Subcutaneous abdominal adipose tissue (tissue), 5 donors: Measurements from ENCODE around the gene ADAM12.

Experiments used
- H3K27ac ChIP-seq: one replicate; pipeline ENCODE4 v1.7.0; 2013; ENCODE audit warnings: low read depth, mild to moderate bottlenecking, inconsistent platforms, low read length, moderate library complexity
- H3K27me3 ChIP-seq, 5 donors: one replicate each; pipeline ENCODE4 v1.7.0; 2013; ENCODE audit warnings: low read length in 5 of 5, inconsistent platforms in 1 of 5; ENCODE audit not compliant: control insufficient read depth in 5 of 5, insufficient read depth in 4 of 5
- H3K36me3 ChIP-seq, 5 donors: one replicate each; pipeline ENCODE4 v1.7.0; 2013; ENCODE audit warnings: low read length in 5 of 5; ENCODE audit not compliant: control insufficient read depth in 5 of 5, insufficient read depth in 5 of 5
- H3K4me1 ChIP-seq, 5 donors: one replicate each; pipeline ENCODE4 v1.7.0; 2013; ENCODE audit warnings: low read length in 5 of 5, mild to moderate bottlenecking in 3 of 5, moderate library complexity in 1 of 5; ENCODE audit not compliant: control insufficient read depth in 5 of 5, insufficient read depth in 5 of 5
- H3K4me3 ChIP-seq, 5 donors: one replicate each; pipeline ENCODE4 v1.7.0; 2013; ENCODE audit warnings: low read length in 5 of 5, low read depth in 1 of 5
- H3K9ac ChIP-seq, 5 donors: one replicate each; pipeline ENCODE4 v1.7.0; 2013; ENCODE audit warnings: low read length in 5 of 5, mild to moderate bottlenecking in 4 of 5, moderate library complexity in 3 of 5
- H3K9me3 ChIP-seq, 5 donors: one replicate each; pipeline ENCODE4 v1.7.0; 2013; ENCODE audit warnings: low read length in 5 of 5; ENCODE audit not compliant: control insufficient read depth in 5 of 5
- donor health status: healthy.
- donor health status: healthy.
- donor health status: healthy.
- donor health status: healthy.
- donor health status: healthy.

ADAM12 gene

DNA sequence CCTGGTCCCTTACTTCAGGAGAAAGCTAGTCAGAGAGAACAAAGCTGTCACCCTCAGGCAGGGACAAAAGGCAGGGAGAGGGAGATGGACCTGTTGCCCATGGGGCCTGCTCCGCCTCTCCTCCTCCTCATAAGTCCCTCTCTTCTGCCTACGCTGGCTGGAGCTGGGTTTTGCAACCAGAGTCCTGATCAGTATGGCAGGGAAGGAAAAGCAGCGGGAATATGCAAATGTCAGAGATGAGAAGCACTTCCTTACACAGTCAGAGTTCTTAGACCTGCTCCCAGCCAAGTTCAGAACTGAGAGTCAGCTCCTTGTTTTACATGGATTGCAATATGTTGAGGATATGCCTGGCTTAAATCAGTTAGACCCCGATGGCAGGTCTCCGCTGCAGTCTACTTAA, 231.1 kb downstream of the ADAM12 start:
- no peak overlapping the region for H3K9ac ChIP-seq
- peaks cover 0 to 2% (median 0%) of the 10 kb centered on the region in 5 donors for H3K27me3 ChIP-seq

GRCh38 chr10:126156503-126156902, 231.8 kb downstream of the ADAM12 start:
- Histone ChIP-seq H3K9me3 (no peaks in the 10 kb centered on the region), H3K27ac (no peak overlapping the region), H3K9ac (no peak overlapping the region), H3K4me3 (no peak overlapping the region), H3K36me3 (no peaks in the 10 kb centered on the region), H3K27me3 (peaks cover 0 to 2% (median 0%) of the 10 kb centered on the region in 5 donors), H3K4me1 (peaks cover 0 to 13% (median 6%) of the 10 kb centered on the region in 5 donors)

More for the DNA sequence above, 231.1 kb downstream of the ADAM12 start:
- peaks cover 0 to 13% (median 6%) of the 10 kb centered on the region in 5 donors for H3K4me1 ChIP-seq
- no peak overlapping the region for H3K27ac ChIP-seq
- H3K4me3 ChIP-seq: no peak overlapping the region
- H3K9me3 ChIP-seq: no peaks in the 10 kb centered on the region
- no peaks in the 10 kb centered on the region for H3K36me3 ChIP-seq

- H3K9ac ChIP-seq: no peak overlapping the region
- no peak overlapping the region for H3K27ac ChIP-seq
- H3K27me3 ChIP-seq: peaks cover 0 to 2% (median 0%) of the 10 kb centered on the region in 5 donors
- no peak overlapping the region for H3K4me3 ChIP-seq
- H3K9me3 ChIP-seq: peaks cover 0 to 3% (median under 1%) of the 10 kb centered on the region in 5 donors
- H3K4me1 ChIP-seq: peaks cover 0 to 13% (median 6%) of the 10 kb centered on the region in 5 donors
- no peaks in the 10 kb centered on the region for H3K36me3 ChIP-seq
These were observed 232.3 kb downstream of the ADAM12 start for GRCh38 chr10:126156012-126156411.

DNA sequence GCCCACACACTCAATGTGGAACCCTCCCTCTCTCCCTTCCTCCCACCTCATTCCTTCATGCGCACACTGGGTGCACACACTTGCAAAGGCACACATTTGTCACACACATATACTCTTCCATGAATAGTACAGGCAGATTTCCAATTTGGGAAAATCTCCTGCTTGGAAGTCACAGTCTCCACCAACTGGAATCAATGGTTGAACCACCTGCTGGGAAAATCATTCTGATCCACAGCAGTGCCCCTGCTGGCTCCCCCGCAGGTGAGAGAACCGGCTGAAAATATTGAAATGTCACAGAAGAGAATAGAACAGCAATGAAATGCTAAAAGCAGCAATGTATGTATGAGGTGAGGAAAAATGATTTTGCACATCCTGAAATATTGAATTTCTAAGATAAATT, 232.7 kb downstream of the ADAM12 start:
- H3K27ac ChIP-seq: no peak overlapping the region
- peaks cover 0 to 7% (median 3%) of the 10 kb centered on the region in 5 donors for H3K9me3 ChIP-seq
- H3K9ac ChIP-seq: no peak overlapping the region
- no peak overlapping the region for H3K4me3 ChIP-seq
- H3K27me3 ChIP-seq: peaks cover 0 to 2% (median 0%) of the 10 kb centered on the region in 5 donors
- no peaks in the 10 kb centered on the region for H3K36me3 ChIP-seq
- peaks cover 0 to 13% (median 6%) of the 10 kb centered on the region in 5 donors for H3K4me1 ChIP-seq

DNA sequence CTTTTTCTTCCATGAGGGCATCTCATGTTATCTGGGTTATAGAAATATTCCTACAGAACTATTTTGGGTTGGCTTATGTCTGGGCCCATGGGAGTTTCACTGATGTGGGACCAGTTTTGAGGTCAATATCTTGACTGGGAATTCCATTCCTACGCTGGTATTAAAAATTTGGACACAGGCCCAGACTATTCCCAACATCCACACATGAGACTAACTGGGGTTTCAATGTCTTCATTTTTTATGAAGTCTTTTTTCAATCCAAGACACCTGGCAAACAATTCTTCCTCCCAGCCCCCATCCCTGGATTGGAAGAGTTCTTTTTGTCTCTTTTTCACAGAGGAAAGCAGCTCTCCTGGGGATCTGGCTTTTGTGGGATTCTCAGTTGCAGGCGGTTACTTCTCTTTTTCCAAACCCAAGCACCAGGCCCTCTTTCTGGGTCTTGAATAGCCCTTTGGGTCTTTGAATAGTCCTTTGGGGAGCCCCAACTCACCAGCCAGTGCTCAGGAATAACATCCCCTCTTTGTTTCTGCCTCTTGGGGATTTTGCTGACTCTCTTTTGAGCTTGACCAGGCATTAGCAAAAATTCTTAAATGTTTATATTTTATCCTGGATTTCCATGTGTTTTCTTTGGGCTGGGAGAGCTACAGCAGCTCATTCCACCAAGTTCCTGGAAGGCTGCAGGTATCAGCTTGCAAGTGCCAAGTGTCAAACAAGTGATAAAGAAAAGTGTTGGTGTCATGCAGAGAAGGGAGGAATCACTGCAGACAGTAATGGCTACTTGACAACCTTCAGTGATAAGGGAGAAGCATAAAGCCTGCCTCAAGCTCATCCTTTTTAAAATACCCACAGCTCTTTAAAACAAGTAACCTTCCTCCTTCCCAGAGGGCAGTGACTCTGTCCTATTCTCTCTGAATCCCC, 234.3 kb downstream of the ADAM12 start:
- H3K9ac ChIP-seq: no peak overlapping the region
- peaks cover 0 to 2% (median 0%) of the 10 kb centered on the region in 5 donors for H3K27me3 ChIP-seq
- no peak overlapping the region for H3K4me3 ChIP-seq
- no peak overlapping the region for H3K27ac ChIP-seq
- peaks cover 0 to 13% (median 3%) of the 10 kb centered on the region in 5 donors for H3K9me3 ChIP-seq
- H3K4me1 ChIP-seq: peaks cover 0 to 16% (median 8%) of the 10 kb centered on the region in 5 donors
- no peaks in the 10 kb centered on the region for H3K36me3 ChIP-seq

DNA sequence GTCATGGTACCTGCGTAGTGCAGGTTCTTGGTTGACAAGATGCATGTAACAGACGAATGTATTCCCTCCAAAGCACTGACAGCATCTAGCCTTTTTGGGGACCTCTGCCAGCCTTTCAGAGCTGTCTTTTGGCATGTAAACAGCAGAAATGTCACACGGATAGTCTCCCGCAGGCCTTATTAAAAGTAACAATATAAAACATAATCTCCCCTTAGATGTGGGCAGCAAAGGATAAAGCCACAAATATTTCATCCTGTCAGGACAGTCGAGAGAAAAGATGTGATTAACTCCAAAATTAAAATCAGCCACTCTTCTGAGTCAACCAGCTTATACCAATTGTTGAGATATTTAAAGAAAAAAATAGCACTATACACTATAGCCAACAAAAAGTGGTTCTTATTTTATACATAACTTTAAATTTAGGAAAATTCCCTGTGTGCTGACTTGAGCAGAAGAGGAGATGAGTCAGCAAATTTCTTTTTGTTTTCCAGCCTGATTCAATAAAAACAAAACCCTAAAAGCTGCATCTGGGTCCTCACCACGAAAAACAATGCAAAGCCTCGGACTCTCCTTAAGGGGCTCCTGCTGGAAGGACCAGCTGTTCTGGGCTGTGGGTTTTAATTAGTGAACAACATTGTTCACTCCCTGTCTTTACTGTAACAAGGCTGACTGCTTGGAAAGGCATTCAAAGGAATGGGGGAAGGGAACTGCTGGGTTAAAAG, 240.2 kb downstream of the ADAM12 start:
- no peak overlapping the region for H3K4me3 ChIP-seq
- peaks cover 0 to 13% (median 3%) of the 10 kb centered on the region in 5 donors for H3K9me3 ChIP-seq
- H3K36me3 ChIP-seq: no peaks in the 10 kb centered on the region
- no peak overlapping the region for H3K27ac ChIP-seq
- H3K27me3 ChIP-seq: no peaks in the 10 kb centered on the region
- H3K9ac ChIP-seq: no peak overlapping the region
- peaks cover 0 to 19% (median 17%) of the 10 kb centered on the region in 5 donors for H3K4me1 ChIP-seq

GRCh38 chr10:126146771-126147170, 241.5 kb downstream of the ADAM12 start:
- Histone ChIP-seq H3K9ac (no peak overlapping the region), H3K4me1 (peaks cover 0 to 19% (median 17%) of the 10 kb centered on the region in 5 donors), H3K27me3 (no peaks in the 10 kb centered on the region), H3K27ac (no peak overlapping the region), H3K9me3 (peaks cover 0 to 13% (median 3%) of the 10 kb centered on the region in 5 donors), H3K36me3 (no peaks in the 10 kb centered on the region), H3K4me3 (no peak overlapping the region)

GRCh38 chr10:126143117-126143516, 245.2 kb downstream of the ADAM12 start:
- Histone ChIP-seq H3K9me3 (no peaks in the 10 kb centered on the region), H3K4me1 (peaks cover 0 to 8% (median 5%) of the 10 kb centered on the region in 5 donors), H3K27me3 (no peaks in the 10 kb centered on the region), H3K36me3 (no peaks in the 10 kb centered on the region), H3K27ac (no peak overlapping the region), H3K4me3 (no peak overlapping the region), H3K9ac (no peak overlapping the region)

GRCh38 chr10:126140746-126141273, 247.5 kb downstream of the ADAM12 start:
- peaks cover 0 to 3% (median 0%) of the 10 kb centered on the region in 5 donors for H3K4me1 ChIP-seq
- no peak overlapping the region for H3K9ac ChIP-seq
- no peaks in the 10 kb centered on the region for H3K36me3 ChIP-seq
- H3K27me3 ChIP-seq: no peaks in the 10 kb centered on the region
- H3K27ac ChIP-seq: no peak overlapping the region
- H3K9me3 ChIP-seq: no peaks in the 10 kb centered on the region
- H3K4me3 ChIP-seq: no peak overlapping the region
